ENCODE results near the gene CCDC141.

- TF ChIP-seq EP300 (IDR thresholded peaks at IDR 0.05) (no peak), CTCF (IDR thresholded peaks at IDR 0.05) (no peak), POLR2A (IDR thresholded peaks at IDR 0.05) (no peak)
Observed at GRCh38 chr2:178910005-178910404, 139.9 kb downstream of the CCDC141 start.

Data from upper lobe of left lung (tissue), 4 donors.